ENCODE measurements around the gene ID2. TPM values are rescaled to one million over a fixed set of nuclear protein-coding genes. Genes with fewer than 3 reads are reported as not detected.
A peak's percentile ranks its signal among the peaks of the same experiment; 100 is the strongest.
"Not testable (repeated sequence)": the region's sequence is repeated elsewhere in the genome, so short reads cannot be mapped to it uniquely, and the experiment has no call there.

ID2 gene
- total RNA-seq, 1 donor from 2014 or later, result 11.6 TPM

DNA sequence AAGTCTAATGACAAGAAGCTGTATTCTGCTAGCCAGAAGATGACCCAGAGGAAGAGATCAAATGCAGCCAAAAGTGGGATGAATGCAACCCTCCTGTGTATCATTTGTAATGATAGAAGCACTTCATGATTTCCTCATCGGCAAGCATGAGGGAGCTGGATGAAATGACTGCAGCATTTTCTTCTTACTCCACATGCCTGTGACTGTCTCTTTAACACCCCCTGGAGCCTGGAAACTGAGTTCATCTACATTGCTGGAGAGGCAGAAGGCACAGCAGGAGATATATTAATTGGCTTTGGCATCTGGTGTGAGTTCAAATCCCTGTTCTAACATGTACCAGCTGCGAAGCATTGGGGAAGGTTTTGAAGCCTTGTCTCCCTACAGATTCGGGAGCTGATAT is 37.7 kb downstream of the ID2 start:
- Histone ChIP-seq H3K4me3 (ENCODE audit: low read depth, low read length) (no peak overlapping the region), H3K36me3 (ENCODE audit: control insufficient read depth, insufficient read depth, low read length) (no peaks in the 10 kb centered on the region)

DNA sequence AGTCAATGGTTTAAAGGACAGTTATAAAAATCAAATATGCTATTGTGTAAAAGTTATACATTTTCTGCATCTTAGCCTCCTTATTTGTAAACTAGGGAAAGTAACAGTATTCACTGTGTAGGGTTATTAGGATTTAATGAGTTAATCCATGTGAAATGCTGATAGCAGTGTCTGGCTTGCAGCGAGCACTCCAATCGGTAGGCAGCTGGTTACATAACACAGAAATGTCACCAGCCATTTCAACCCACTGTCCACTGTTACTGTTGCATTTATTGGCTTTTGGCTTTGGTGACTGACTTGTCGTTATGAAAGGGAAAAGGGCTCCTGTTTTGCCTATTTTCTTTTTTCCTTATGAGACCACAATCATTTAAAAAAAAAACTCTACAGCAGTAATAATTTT is 38.9 kb downstream of the ID2 start:
- no peak overlapping the region for H3K4me3 ChIP-seq (ENCODE audit: low read depth, low read length)
- TF ChIP-seq, protein P1, sequence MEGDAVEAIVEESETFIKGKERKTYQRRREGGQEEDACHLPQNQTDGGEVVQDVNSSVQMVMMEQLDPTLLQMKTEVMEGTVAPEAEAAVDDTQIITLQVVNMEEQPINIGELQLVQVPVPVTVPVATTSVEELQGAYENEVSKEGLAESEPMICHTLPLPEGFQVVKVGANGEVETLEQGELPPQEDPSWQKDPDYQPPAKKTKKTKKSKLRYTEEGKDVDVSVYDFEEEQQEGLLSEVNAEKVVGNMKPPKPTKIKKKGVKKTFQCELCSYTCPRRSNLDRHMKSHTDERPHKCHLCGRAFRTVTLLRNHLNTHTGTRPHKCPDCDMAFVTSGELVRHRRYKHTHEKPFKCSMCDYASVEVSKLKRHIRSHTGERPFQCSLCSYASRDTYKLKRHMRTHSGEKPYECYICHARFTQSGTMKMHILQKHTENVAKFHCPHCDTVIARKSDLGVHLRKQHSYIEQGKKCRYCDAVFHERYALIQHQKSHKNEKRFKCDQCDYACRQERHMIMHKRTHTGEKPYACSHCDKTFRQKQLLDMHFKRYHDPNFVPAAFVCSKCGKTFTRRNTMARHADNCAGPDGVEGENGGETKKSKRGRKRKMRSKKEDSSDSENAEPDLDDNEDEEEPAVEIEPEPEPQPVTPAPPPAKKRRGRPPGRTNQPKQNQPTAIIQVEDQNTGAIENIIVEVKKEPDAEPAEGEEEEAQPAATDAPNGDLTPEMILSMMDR (IDR thresholded peaks at IDR 0.05; ENCODE audit: insufficient read depth, low read length, severe bottlenecking), result no peak
- no peaks in the 10 kb centered on the region for H3K27me3 ChIP-seq (ENCODE audit: control insufficient read depth, insufficient read depth, low read length)
- H3K36me3 ChIP-seq (ENCODE audit: control insufficient read depth, insufficient read depth, low read length), result no peaks in the 10 kb centered on the region
- FAIRE-seq (no peak), DNase-seq (ENCODE audit: low read depth) (no peak)

More for the DNA sequence above, 37.7 kb downstream of the ID2 start:
- TF ChIP-seq, protein P1 (IDR thresholded peaks at IDR 0.05; ENCODE audit: insufficient read depth, low read length, severe bottlenecking), result no peak
- H3K27me3 ChIP-seq (ENCODE audit: control insufficient read depth, insufficient read depth, low read length), result no peaks in the 10 kb centered on the region
- DNase-seq (ENCODE audit: low read depth) (no peak), FAIRE-seq (no peak)

DNA sequence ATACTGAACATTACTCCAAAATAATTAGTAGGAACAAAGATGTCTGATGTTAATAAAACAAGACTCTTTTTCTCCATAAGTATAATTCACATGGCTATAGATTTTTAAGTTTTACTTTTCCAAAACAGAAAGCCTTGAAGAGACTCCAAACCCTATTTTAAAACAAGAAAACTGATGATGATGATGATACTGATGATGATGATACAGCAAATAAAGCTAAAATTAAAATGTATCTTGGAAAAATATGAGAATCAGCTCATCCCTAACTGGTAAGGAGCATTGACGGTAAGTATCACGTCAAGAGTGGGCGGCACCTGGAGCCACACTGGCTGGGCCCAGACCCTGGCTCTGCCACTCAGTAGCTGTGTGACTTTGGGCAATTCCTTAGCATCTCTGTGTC is 39.6 kb downstream of the ID2 start:
- no peak for DNase-seq (ENCODE audit: low read depth)
- Histone ChIP-seq H3K36me3 (ENCODE audit: control insufficient read depth, insufficient read depth, low read length) (no peaks in the 10 kb centered on the region), H3K4me3 (ENCODE audit: low read depth, low read length) (no peak overlapping the region), H3K27me3 (ENCODE audit: control insufficient read depth, insufficient read depth, low read length) (no peaks in the 10 kb centered on the region)
- TF ChIP-seq, protein P1 (IDR thresholded peaks at IDR 0.05; ENCODE audit: insufficient read depth, low read length, severe bottlenecking), result no peak
- no peak for FAIRE-seq

DNA sequence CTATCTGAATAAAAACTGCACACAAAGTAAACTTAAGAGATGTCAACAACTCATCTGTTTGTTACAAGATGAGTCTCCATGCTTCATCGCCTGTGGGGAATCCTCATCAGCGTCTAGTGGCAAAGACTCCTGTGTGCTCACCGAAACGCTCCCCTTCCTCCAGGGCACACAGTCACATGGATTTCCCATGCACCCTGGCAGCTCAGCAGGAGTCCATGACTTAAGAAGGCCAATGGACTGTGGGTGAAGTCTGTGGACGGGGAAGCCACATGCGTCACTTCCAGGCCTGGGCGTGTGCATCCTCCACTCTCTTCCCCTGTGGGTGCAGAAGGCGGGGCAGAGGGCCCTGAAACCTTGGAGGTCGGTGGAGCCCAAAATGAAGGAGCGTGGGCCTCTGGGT is 41.1 kb downstream of the ID2 start:
- TF ChIP-seq, protein P1 (IDR thresholded peaks at IDR 0.05; ENCODE audit: insufficient read depth, low read length, severe bottlenecking), result no peak
- FAIRE-seq (no peak), DNase-seq (ENCODE audit: low read depth) (no peak)
- H3K27me3 ChIP-seq (ENCODE audit: control insufficient read depth, insufficient read depth, low read length), result no peaks in the 10 kb centered on the region
- no peaks in the 10 kb centered on the region for H3K36me3 ChIP-seq (ENCODE audit: control insufficient read depth, insufficient read depth, low read length)
- H3K4me3 ChIP-seq (ENCODE audit: low read depth, low read length), result no peak overlapping the region

DNA sequence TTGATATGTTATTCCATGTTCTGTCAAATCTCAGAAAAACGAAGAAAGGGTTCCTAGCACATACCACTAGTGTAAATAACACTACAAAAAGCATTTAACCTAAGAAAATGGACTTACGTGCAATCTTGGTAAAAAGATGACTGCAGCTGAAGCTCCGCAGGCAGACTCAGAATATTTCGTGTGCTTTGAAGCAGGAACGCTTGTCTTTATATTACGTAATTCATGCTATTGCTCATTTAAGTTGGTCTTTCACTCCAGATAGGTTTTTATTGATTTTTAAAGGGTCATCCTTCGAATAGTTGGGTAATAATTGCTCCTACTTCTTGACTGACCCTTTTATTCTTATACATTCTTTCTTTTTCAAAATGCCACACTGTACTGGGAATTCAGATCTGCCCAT is 44.0 kb downstream of the ID2 start:
- DNase-seq (ENCODE audit: low read depth) (no peak), FAIRE-seq (no peak)
- no peaks in the 10 kb centered on the region for H3K27me3 ChIP-seq (ENCODE audit: control insufficient read depth, insufficient read depth, low read length)
- no peak overlapping the region for H3K4me3 ChIP-seq (ENCODE audit: low read depth, low read length)
- TF ChIP-seq, protein P1 (IDR thresholded peaks at IDR 0.05; ENCODE audit: insufficient read depth, low read length, severe bottlenecking), result no peak
- peaks cover 1% of the 10 kb centered on the region for H3K36me3 ChIP-seq (ENCODE audit: control insufficient read depth, insufficient read depth, low read length)

DNA sequence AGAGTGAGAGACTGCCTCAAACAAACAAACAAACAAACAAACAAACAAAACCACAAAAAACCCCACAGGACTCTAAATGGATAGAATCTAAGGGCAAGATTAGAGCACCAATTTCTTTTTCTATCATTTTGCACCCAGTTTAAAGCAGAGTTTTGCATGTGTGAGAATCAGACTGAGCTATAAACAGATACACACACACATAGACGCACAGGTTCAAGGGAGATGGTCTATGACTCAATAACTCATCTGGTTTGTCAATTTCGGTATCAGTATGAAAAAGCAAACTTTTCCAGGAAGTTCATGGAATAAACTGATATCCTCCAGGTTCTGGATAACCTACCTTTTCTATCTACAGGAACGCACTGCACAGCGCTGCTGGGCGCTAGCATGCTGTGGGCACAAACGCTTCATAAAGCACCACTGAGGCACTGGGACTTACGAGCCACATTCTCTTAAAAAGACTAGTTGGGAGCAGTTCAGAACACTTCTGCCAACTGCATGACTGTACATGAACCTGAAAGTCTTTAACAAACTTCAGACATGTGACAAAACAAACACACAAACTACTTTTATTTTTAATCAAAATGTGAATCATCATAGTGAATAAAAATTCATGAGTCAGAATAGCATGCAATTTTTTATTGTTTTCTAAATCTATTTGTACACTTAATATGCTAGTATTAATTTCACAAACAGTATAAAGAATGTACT is 46.6 kb downstream of the ID2 start:
- TF ChIP-seq, protein P1 (IDR thresholded peaks at IDR 0.05; ENCODE audit: insufficient read depth, low read length, severe bottlenecking), result no peak
- no peak for FAIRE-seq
- peak; percentile 48 for DNase-seq (ENCODE audit: low read depth)
- no peak overlapping the region for H3K4me3 ChIP-seq (ENCODE audit: low read depth, low read length)
- H3K27me3 ChIP-seq (ENCODE audit: control insufficient read depth, insufficient read depth, low read length), result no peaks in the 10 kb centered on the region
- peaks cover 10% of the 10 kb centered on the region for H3K36me3 ChIP-seq (ENCODE audit: control insufficient read depth, insufficient read depth, low read length)

DNA sequence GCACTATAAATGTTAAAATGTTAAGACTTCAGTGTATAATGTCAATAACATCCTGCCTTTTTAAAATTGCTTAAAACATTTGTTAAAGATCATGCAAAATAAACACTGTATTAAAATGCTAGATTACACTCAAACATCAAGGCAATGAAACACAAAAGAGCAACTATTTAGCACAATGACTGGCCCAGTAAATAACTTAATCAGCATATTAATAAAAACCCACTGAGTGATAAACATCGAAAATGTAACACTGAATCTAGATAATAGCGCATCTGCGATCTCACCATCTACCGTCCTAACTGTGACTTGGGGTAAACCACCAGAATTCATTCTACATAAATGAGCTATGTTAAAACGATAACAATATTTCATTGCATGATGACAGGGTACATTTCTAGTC is 47.2 kb downstream of the ID2 start:
- FAIRE-seq; H3K4me3 ChIP-seq (ENCODE audit: low read depth, low read length); DNase-seq (ENCODE audit: low read depth); H3K27me3 ChIP-seq (ENCODE audit: control insufficient read depth, insufficient read depth, low read length): not testable (repeated sequence)
- peaks cover 11% of the 10 kb centered on the region for H3K36me3 ChIP-seq (ENCODE audit: control insufficient read depth, insufficient read depth, low read length)
